H9 (cell line): ENCODE data around the gene DOCK7. TPM values are rescaled to one million over a fixed set of nuclear protein-coding genes. Genes with fewer than 3 reads are reported as not detected.

Experiments used
- DNase-seq: peaks from one replicate; pipeline ENCODE4 v3.0.0-alpha.2; 2017
- H2AFZ ChIP-seq: one replicate; pipeline ENCODE4 v1.6.1; 2013; ENCODE audit warnings: mild to moderate bottlenecking, low read length, control low read depth, moderate library complexity
- H2AK5ac ChIP-seq: 2 replicates; pipeline ENCODE4 v1.6.1; 2013; ENCODE audit warnings: low read length, control low read depth, mixed read lengths; ENCODE audit not compliant: insufficient read length
- H2BK120ac ChIP-seq: one replicate; pipeline ENCODE4 v1.6.1; 2013; ENCODE audit warnings: low read depth, mild to moderate bottlenecking, low read length, control low read depth, inconsistent platforms; ENCODE audit not compliant: poor library complexity, severe bottlenecking
- H2BK12ac ChIP-seq: 2 replicates; pipeline ENCODE4 v1.6.1; 2013; ENCODE audit warnings: low read length, control low read depth, mixed read lengths, low read depth; ENCODE audit not compliant: insufficient read length
- H2BK15ac ChIP-seq: 2 replicates; pipeline ENCODE4 v1.6.1; 2013; ENCODE audit warnings: low read depth, low read length, control low read depth
- H2BK20ac ChIP-seq: one replicate; pipeline ENCODE4 v1.6.1; 2013; ENCODE audit warnings: low read depth, mild to moderate bottlenecking, low read length, control low read depth, inconsistent platforms; ENCODE audit not compliant: poor library complexity, severe bottlenecking
- H2BK5ac ChIP-seq: 2 replicates; pipeline ENCODE4 v1.6.1; 2013; ENCODE audit warnings: low read length, control low read depth, mixed read lengths; ENCODE audit not compliant: insufficient read length
- H3K14ac ChIP-seq: 2 replicates; pipeline ENCODE4 v1.6.1; 2013; ENCODE audit warnings: low read length, control low read depth; ENCODE audit not compliant: insufficient read depth
- H3K18ac ChIP-seq: 2 replicates; pipeline ENCODE4 v1.6.1; 2013; ENCODE audit warnings: low read depth, mild to moderate bottlenecking, mixed read lengths, low read length, control low read depth; ENCODE audit not compliant: insufficient read length
- H3K23ac ChIP-seq: 2 replicates; pipeline ENCODE4 v1.6.1; 2013; ENCODE audit warnings: low read length, control low read depth, mixed read lengths, low read depth; ENCODE audit not compliant: insufficient read length
- H3K23me2 ChIP-seq: 2 replicates; pipeline ENCODE4 v1.6.1; 2013; ENCODE audit warnings: low read depth, mild to moderate bottlenecking, mixed read lengths, low read length, control low read depth; ENCODE audit not compliant: insufficient read length, poor library complexity, severe bottlenecking
- H3K27ac ChIP-seq: 2 replicates; pipeline ENCODE4 v1.5.1; 2013; ENCODE audit warnings: low read length, control low read depth, mixed read lengths, low read depth; ENCODE audit not compliant: insufficient read length
- H3K27me3 ChIP-seq: 2 replicates; pipeline ENCODE4 v1.6.1; 2013; ENCODE audit warnings: low read length, control low read depth, inconsistent platforms; ENCODE audit not compliant: insufficient read depth
- H3K4ac ChIP-seq: 2 replicates; pipeline ENCODE4 v1.6.1; 2013; ENCODE audit warnings: low read depth, mild to moderate bottlenecking, control low read depth, inconsistent platforms, low read length, moderate library complexity
- H3K4me1 ChIP-seq: 2 replicates; pipeline ENCODE4 v1.6.1; 2013; ENCODE audit warnings: low read length, control low read depth, inconsistent platforms; ENCODE audit not compliant: insufficient read depth
- H3K4me2 ChIP-seq: 2 replicates; pipeline ENCODE4 v1.6.1; 2013; ENCODE audit warnings: low read length, control low read depth, mixed read lengths; ENCODE audit not compliant: insufficient read length, insufficient read depth
- H3K56ac ChIP-seq: 2 replicates; pipeline ENCODE4 v1.6.1; 2013; ENCODE audit warnings: low read depth, mild to moderate bottlenecking, mixed read lengths, low read length, control low read depth; ENCODE audit not compliant: insufficient read length
- H3K79me1 ChIP-seq: 2 replicates; pipeline ENCODE4 v1.6.1; 2013; ENCODE audit warnings: low read depth, mild to moderate bottlenecking, moderate library complexity, low read length, control low read depth, inconsistent platforms; ENCODE audit not compliant: insufficient read depth, poor library complexity, severe bottlenecking
- H3K79me2 ChIP-seq: 2 replicates; pipeline ENCODE4 v1.6.1; 2013; ENCODE audit warnings: low read length, control low read depth, inconsistent platforms; ENCODE audit not compliant: insufficient read depth
- H3K9ac ChIP-seq: 2 replicates; pipeline ENCODE4 v1.6.1; 2013; ENCODE audit warnings: low read length, control low read depth, mixed read lengths; ENCODE audit not compliant: insufficient read length; ENCODE audit errors: extremely low read depth
- H3K9me3 ChIP-seq: one replicate; pipeline ENCODE4 v1.6.1; 2013; ENCODE audit warnings: low read depth, low read length, inconsistent platforms; ENCODE audit not compliant: control insufficient read depth
- H3T11ph ChIP-seq: one replicate; pipeline ENCODE4 v1.6.1; 2013; ENCODE audit warnings: mild to moderate bottlenecking, low read length, control low read depth, inconsistent platforms
- H4K20me1 ChIP-seq: one replicate; pipeline ENCODE4 v1.6.1; 2013; ENCODE audit not compliant: control insufficient read depth, insufficient read length, insufficient read depth
- H4K5ac ChIP-seq: 2 replicates; pipeline ENCODE4 v1.6.1; 2013; ENCODE audit warnings: low read depth, mild to moderate bottlenecking, mixed read lengths, low read length, control low read depth; ENCODE audit not compliant: insufficient read length
- H4K8ac ChIP-seq: replicated peaks from 2 replicates; pipeline ENCODE4 v1.6.1; 2013; ENCODE audit warnings: low read length, control low read depth, mixed read lengths, low read depth; ENCODE audit not compliant: insufficient read length
- H4K91ac ChIP-seq: 2 replicates; pipeline ENCODE4 v1.6.1; 2013; ENCODE audit warnings: low read depth, mild to moderate bottlenecking, moderate library complexity, mixed read lengths, low read length, control low read depth; ENCODE audit not compliant: insufficient read length
- H3K27ac Mint-ChIP-seq, 3 experiments: 2 replicates in 2 of 3; 3 replicates in 1 of 3; pipeline ENCODE4 v1.8.0; 2020 to 2021; ENCODE audit warnings: mixed read lengths in 3 of 3, mild to moderate bottlenecking in 1 of 3, moderate library complexity in 1 of 3
- H3K27me3 Mint-ChIP-seq: 2 replicates; pipeline ENCODE4 v1.8.0; 2021; ENCODE audit warnings: low read depth, mild to moderate bottlenecking, moderate library complexity, mixed read lengths
- H3K36me3 Mint-ChIP-seq, 3 experiments: 2 replicates in 2 of 3; 3 replicates in 1 of 3; pipeline ENCODE4 v1.8.0; 2020 to 2021; ENCODE audit warnings: low read depth in 3 of 3, mixed read lengths in 3 of 3; ENCODE audit not compliant: insufficient read depth in 1 of 3
- H3K4me1 Mint-ChIP-seq, 2 experiments: 2 replicates each; pipeline ENCODE4 v1.8.0; 2020; ENCODE audit warnings: mixed read lengths in 2 of 2
- H3K4me3 Mint-ChIP-seq, 2 experiments: 2 replicates in 1 of 2; 3 replicates in 1 of 2; pipeline ENCODE4 v1.8.0; 2020 to 2021; ENCODE audit warnings: mild to moderate bottlenecking in 2 of 2, mixed read lengths in 2 of 2, moderate library complexity in 1 of 2
- H3K9me3 Mint-ChIP-seq, 2 experiments: 2 replicates in 1 of 2; 3 replicates in 1 of 2; pipeline ENCODE4 v1.8.0; 2020; ENCODE audit warnings: mild to moderate bottlenecking in 2 of 2, mixed read lengths in 2 of 2, moderate library complexity in 1 of 2
- WGBS: extraction: QIAGEN DNeasy Blood & Tissue Kit; methylation state at CpG from one replicate; pipeline ENCODE4 v1.1.7; 2013; ENCODE audit warnings: missing lambda C conversion rate, low lambda C conversion rate, mixed read lengths; ENCODE audit not compliant: insufficient read length; ENCODE audit errors: extremely low coverage; 5-methylcytosine and 5-hydroxymethylcytosine counted together
- total RNA-seq: library from RNA; stranded (reverse); gene quantifications from 2 replicates; pipeline ENCODE4 v1.2.1, GENCODE V29; 2021
- TF ChIP-seq, protein P1 (sequence below): fragments of 200-600 bp; sonication (generic); conservative IDR thresholded peaks from 3 replicates; pipeline ENCODE4 v1.8.0; 2021; ENCODE audit warnings: antibody characterized with exemption, mild to moderate bottlenecking

Gene DOCK7
- total RNA-seq, 1 experiment from 2014 or later = 36.8 TPM

DNA sequence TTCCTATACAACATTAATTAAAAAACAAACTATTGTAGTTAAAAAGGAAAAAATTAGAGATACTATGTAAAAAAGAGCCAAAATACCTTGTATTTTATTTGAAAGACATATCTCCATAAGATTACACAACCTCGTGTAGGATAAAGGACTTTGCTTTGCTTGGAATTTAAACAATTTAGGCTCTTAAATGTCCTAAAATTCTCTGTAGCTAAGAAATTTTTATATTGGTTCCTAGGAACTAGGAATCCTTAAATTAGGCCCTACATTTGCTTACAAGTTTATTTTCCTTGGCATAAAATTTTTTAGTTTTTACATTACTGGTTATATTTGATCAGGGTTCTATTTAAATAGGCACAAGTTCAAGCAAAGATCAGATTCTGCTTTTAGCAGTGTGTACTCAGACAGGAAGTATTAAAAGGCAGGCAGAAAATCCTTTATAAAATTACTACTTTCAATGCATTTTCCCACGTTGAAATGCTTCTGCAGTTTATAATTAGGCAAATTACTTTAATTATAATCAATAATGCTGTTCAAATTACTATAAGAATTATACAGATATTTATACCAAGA lies 94.3 kb downstream of the DOCK7 start:
- Mint-ChIP-seq H3K36me3 (no peaks in the 10 kb centered on the region; a peak in 2 of 7 replicates), H3K9me3 (no peaks in the 10 kb centered on the region; a peak in 1 of 5 replicates), H3K27me3 (no peaks in the 10 kb centered on the region), H3K27ac (no peak overlapping the region; a peak in 2 of 7 replicates), H3K4me1 (peaks cover 2 to 6% of the 10 kb centered on the region in 2 experiments; a peak in 3 of 4 replicates), H3K4me3 (no peak overlapping the region)
- H4K91ac ChIP-seq = no peak overlapping the region
- no peaks in the 10 kb centered on the region for H3K27me3 ChIP-seq
- no peak overlapping the region for H4K5ac ChIP-seq
- H3K79me2 ChIP-seq = no peaks in the 10 kb centered on the region
- no peak overlapping the region for H2BK120ac ChIP-seq
- H3K4ac ChIP-seq = no peak overlapping the region
- no peak overlapping the region for H2AFZ ChIP-seq
- H3K14ac ChIP-seq = no peak overlapping the region
- no peak overlapping the region for H2AK5ac ChIP-seq
- no peak overlapping the region for H3K23ac ChIP-seq
- TF ChIP-seq, protein P1, sequence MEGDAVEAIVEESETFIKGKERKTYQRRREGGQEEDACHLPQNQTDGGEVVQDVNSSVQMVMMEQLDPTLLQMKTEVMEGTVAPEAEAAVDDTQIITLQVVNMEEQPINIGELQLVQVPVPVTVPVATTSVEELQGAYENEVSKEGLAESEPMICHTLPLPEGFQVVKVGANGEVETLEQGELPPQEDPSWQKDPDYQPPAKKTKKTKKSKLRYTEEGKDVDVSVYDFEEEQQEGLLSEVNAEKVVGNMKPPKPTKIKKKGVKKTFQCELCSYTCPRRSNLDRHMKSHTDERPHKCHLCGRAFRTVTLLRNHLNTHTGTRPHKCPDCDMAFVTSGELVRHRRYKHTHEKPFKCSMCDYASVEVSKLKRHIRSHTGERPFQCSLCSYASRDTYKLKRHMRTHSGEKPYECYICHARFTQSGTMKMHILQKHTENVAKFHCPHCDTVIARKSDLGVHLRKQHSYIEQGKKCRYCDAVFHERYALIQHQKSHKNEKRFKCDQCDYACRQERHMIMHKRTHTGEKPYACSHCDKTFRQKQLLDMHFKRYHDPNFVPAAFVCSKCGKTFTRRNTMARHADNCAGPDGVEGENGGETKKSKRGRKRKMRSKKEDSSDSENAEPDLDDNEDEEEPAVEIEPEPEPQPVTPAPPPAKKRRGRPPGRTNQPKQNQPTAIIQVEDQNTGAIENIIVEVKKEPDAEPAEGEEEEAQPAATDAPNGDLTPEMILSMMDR = no peak
- H2BK12ac ChIP-seq = no peak overlapping the region
- no peak overlapping the region for H3K56ac ChIP-seq
- no peaks in the 10 kb centered on the region for H3K9me3 ChIP-seq
- H3K23me2 ChIP-seq = no peaks in the 10 kb centered on the region
- no peak overlapping the region for H3T11ph ChIP-seq
- no peak overlapping the region for H4K8ac ChIP-seq
- H3K27ac ChIP-seq = no peak overlapping the region
- no peak for DNase-seq
- no peak overlapping the region for H3K4me2 ChIP-seq
- H2BK15ac ChIP-seq = no peak overlapping the region
- H3K9ac ChIP-seq = no peak overlapping the region
- no peaks in the 10 kb centered on the region for H4K20me1 ChIP-seq
- H3K79me1 ChIP-seq = no peaks in the 10 kb centered on the region
- H2BK20ac ChIP-seq = no peak overlapping the region
- H3K4me1 ChIP-seq = no peaks in the 10 kb centered on the region
- no peak overlapping the region for H3K18ac ChIP-seq
- WGBS = no CpG with 5 or more reads among the region's 2 CpGs
- no peak overlapping the region for H2BK5ac ChIP-seq
